SU-DHL-6 (cell line): ENCODE data around the gene SAE1.

Experiments
- CTCF ChIP-seq: fragments of 200-600 bp; sonication (generic); IDR thresholded peaks from one replicate; pipeline ENCODE4 v1.5.1; 2017; ENCODE audit warnings: antibody characterized with exemption, mild to moderate bottlenecking, low read length, moderate library complexity; ENCODE audit not compliant: insufficient read depth, poor library complexity, severe bottlenecking
- EZH2phosphoT487 ChIP-seq: fragments of 200-600 bp; sonication (generic), shearing (Covaris generic); conservative IDR thresholded peaks from 2 replicates; pipeline ENCODE4 v1.6.1; 2018; ENCODE audit warnings: mild to moderate bottlenecking, antibody characterized with exemption, low read length, moderate library complexity, mixed read lengths

GRCh38 chr19:47107202-47107952 lies 23.3 kb upstream of the SAE1 start:
- no peak for TF ChIP-seq CTCF
- TF ChIP-seq EZH2phosphoT487 = no peak
